HCT116 (cell line): Measurements from ENCODE around the gene MEF2D. TPM values are rescaled to one million over a fixed set of nuclear protein-coding genes. Genes with fewer than 3 reads are reported as not detected.

Experiments used
- ATAC-seq: fragments of 200-7000 bp; cut with Tn5 transposase; 2 replicates; pipeline ENCODE4 v1.9.1; 2020; ENCODE audit warnings: mild to moderate bottlenecking, moderate library complexity
- BruUV-seq: library from RNA; stranded (reverse); fragments of 400-500 nt; replicated peaks from 2 replicates; lab custom pipeline; 2021; lab: Mats Ljungman, UMichigan
- CTCF ChIA-PET: fragments of 300-600 bp; sonication (Branson Sonifier 250); formaldehyde crosslinking; loops from one replicate; lab custom pipeline; 2021; ENCODE audit warnings: antibody characterized with exemption; lab: Charles Lee
- POLR2A ChIA-PET: fragments of 300-600, 350-600 bp; sonication (Branson Sonifier 250); formaldehyde crosslinking; loops from one replicate; lab custom pipeline; 2021; ENCODE audit warnings: antibody characterized with exemption; lab: Charles Lee
- RAD21 ChIA-PET, 2 experiments: fragments of 300-600 bp; sonication (Branson Sonifier 250); formaldehyde crosslinking; loops; one replicate each; lab custom pipeline; 2023; ENCODE audit warnings: low total read pairs in 2 of 2; ENCODE audit not compliant: uncharacterized antibody in 2 of 2, unreplicated experiment in 2 of 2, low non-redundant PET in 1 of 2; lab: Charles Lee
- DNase-seq: peaks from one replicate; pipeline ENCODE4 v3.0.0-alpha.2; 2010; ENCODE audit warnings: low read depth, low spot score
- H2AFZ ChIP-seq: fragments of 200-600 bp; shearing (Covaris generic), sonication (generic); 2 replicates; pipeline ENCODE4 v1.6.1; 2017; ENCODE audit warnings: low read depth, mixed run types, mixed read lengths, antibody characterized with exemption, low read length; ENCODE audit not compliant: poor library complexity, severe bottlenecking
- H3K27ac ChIP-seq: 2 replicates; pipeline ENCODE4 v1.5.1; 2012; ENCODE audit warnings: low read depth, low read length
- H3K27me3 ChIP-seq: fragments of 200-600 bp; sonication (generic); 2 replicates; pipeline ENCODE4 v1.6.1; 2016; ENCODE audit warnings: mixed run types, low read length, mixed read lengths; ENCODE audit not compliant: insufficient read depth
- H3K36me3 ChIP-seq, 2 experiments: fragments of 200-500 bp in 1 of 2; fragments of 200-600 bp in 1 of 2; sonication (Bioruptor generic) in 1 of 2; sonication (generic) in 1 of 2; 2 replicates each; pipeline versions ENCODE4 v1.5.1 to v1.6.1; 2014 to 2016; ENCODE audit warnings: low read length in 2 of 2, inconsistent platforms in 1 of 2, mixed read lengths in 1 of 2, mixed run types in 1 of 2; ENCODE audit not compliant: insufficient read depth in 2 of 2, control insufficient read depth in 1 of 2
- H3K4me1 ChIP-seq, 2 experiments: fragments of 200-600 bp in 1 of 2; sonication (generic) in 1 of 2; 2 replicates each; pipeline versions ENCODE4 v1.5.1 to v1.6.1; 2012 to 2017; ENCODE audit warnings: low read length in 2 of 2, inconsistent platforms in 1 of 2, mild to moderate bottlenecking in 1 of 2, mixed read lengths in 1 of 2, mixed run types in 1 of 2, moderate library complexity in 1 of 2; ENCODE audit not compliant: insufficient read depth in 2 of 2, control insufficient read depth in 1 of 2
- H3K4me2 ChIP-seq: fragments of 200-600 bp; sonication (generic); 2 replicates; pipeline ENCODE4 v1.6.1; 2017; ENCODE audit warnings: mixed run types, low read length, mixed read lengths
- H3K4me3 ChIP-seq, 2 experiments: fragments of 200-600 bp in 1 of 2; sonication (generic) in 1 of 2; replicated peaks in 1 of 2; 2 replicates each; pipeline ENCODE4 v1.5.1; 2011 to 2016; ENCODE audit warnings: low read length in 2 of 2, control low read depth in 1 of 2, low read depth in 1 of 2, mild to moderate bottlenecking in 1 of 2, mixed read lengths in 1 of 2, mixed run types in 1 of 2
- H3K79me2 ChIP-seq: fragments of 200-600 bp; sonication (generic); 2 replicates; pipeline ENCODE4 v1.6.1; 2017; ENCODE audit warnings: mild to moderate bottlenecking, mixed run types, low read length, moderate library complexity, mixed read lengths; ENCODE audit not compliant: insufficient read depth
- H3K9ac ChIP-seq: fragments of 200-600 bp; sonication (generic); 2 replicates; pipeline ENCODE4 v1.6.1; 2016; ENCODE audit warnings: low read length, mixed read lengths
- H3K9me2 ChIP-seq: fragments of 200-600 bp; sonication (generic), shearing (Covaris generic); 2 replicates; pipeline ENCODE4 v1.6.1; 2017; ENCODE audit warnings: mixed run types, mild to moderate bottlenecking, moderate library complexity; ENCODE audit not compliant: insufficient read depth
- H3K9me3 ChIP-seq, 2 experiments: fragments of 200-500 bp in 1 of 2; fragments of 200-600 bp in 1 of 2; sonication (Bioruptor generic) in 1 of 2; sonication (generic) in 1 of 2; 2 replicates each; pipeline ENCODE4 v1.6.1; 2014 to 2017; ENCODE audit warnings: low read length in 2 of 2, mixed read lengths in 2 of 2, inconsistent platforms in 1 of 2, low read depth in 1 of 2, mild to moderate bottlenecking in 1 of 2, mixed run types in 1 of 2, moderate library complexity in 1 of 2; ENCODE audit not compliant: control insufficient read depth in 1 of 2, insufficient read depth in 1 of 2
- H4K20me1 ChIP-seq: fragments of 200-600 bp; sonication (generic), shearing (Covaris generic); 2 replicates; pipeline ENCODE4 v1.6.1; 2017; ENCODE audit warnings: mixed run types, mild to moderate bottlenecking, moderate library complexity; ENCODE audit not compliant: insufficient read depth
- CBX3 ChIP-seq: IDR thresholded peaks from 2 replicates; pipeline ENCODE4 v1.6.1; 2012; ENCODE audit warnings: low read depth
- CTCF ChIP-seq, 3 experiments: fragments of 200-600 bp in 1 of 3; sonication (generic) in 1 of 3; IDR thresholded peaks in 2 of 3; conservative IDR thresholded peaks in 1 of 3; 2 replicates each; pipeline ENCODE4 v1.5.1; 2012 to 2017; ENCODE audit warnings: low read depth in 2 of 3, low read length in 2 of 3, antibody characterized with exemption in 1 of 3, borderline replicate concordance in 1 of 3, control low read depth in 1 of 3, mild to moderate bottlenecking in 1 of 3, mixed read lengths in 1 of 3, mixed run types in 1 of 3, moderate library complexity in 1 of 3; ENCODE audit not compliant: insufficient read depth in 1 of 3
- EGR1 ChIP-seq: IDR thresholded peaks from 2 replicates; pipeline ENCODE4 v1.6.1; 2012; ENCODE audit warnings: low read depth
- ELF1 ChIP-seq: IDR thresholded peaks from 2 replicates; pipeline ENCODE4 v1.6.1; 2012; ENCODE audit warnings: low read depth, borderline replicate concordance
- FOSL1 ChIP-seq: IDR thresholded peaks from 2 replicates; pipeline ENCODE4 v1.6.1; 2012; ENCODE audit warnings: low read depth
- JUND ChIP-seq: IDR thresholded peaks from 2 replicates; pipeline ENCODE4 v1.6.1; 2012
- RAD21 ChIP-seq: IDR thresholded peaks from 2 replicates; pipeline ENCODE4 v1.6.1; 2012; ENCODE audit warnings: low read depth, mild to moderate bottlenecking
- SP1 ChIP-seq: IDR thresholded peaks from 2 replicates; pipeline ENCODE4 v1.6.1; 2012; ENCODE audit warnings: low read depth
- TCF7L2 ChIP-seq: IDR thresholded peaks from 2 replicates; pipeline ENCODE4 v1.7.0; 2011; ENCODE audit warnings: borderline replicate concordance, inconsistent platforms; ENCODE audit not compliant: insufficient read depth, insufficient read length; ENCODE audit errors: extremely low read depth
- ZBTB33 ChIP-seq: IDR thresholded peaks from 2 replicates; pipeline ENCODE4 v1.6.1; 2011; ENCODE audit warnings: mild to moderate bottlenecking, low read length, moderate library complexity; ENCODE audit not compliant: insufficient replicate concordance; ENCODE audit errors: extremely low read depth
- ZFX ChIP-seq: fragments of 450-650 bp; IDR thresholded peaks from 2 replicates; pipeline ENCODE4 v1.6.1; 2017
- intact Hi-C: fragments of 100-400 bp; cut with micrococcal nuclease; formaldehyde crosslinking; loops from 2 replicates; pipeline ENCODE4 v1.10.0; 2022
- total RNA-seq: library from RNA; stranded (reverse); gene quantifications from one replicate; pipeline ENCODE4 v1.2.1, GENCODE V29; 2021; ENCODE audit not compliant: unreplicated experiment
- TF ChIP-seq, protein P1 (sequence below): IDR thresholded peaks from 2 replicates; pipeline ENCODE4 v1.6.1; 2012

Gene MEF2D
- total RNA-seq, 1 experiment from 2014 or later, result 44.2 TPM

- no TSS peak for BruUV-seq
- H4K20me1 ChIP-seq, result no peaks in the 10 kb centered on the region
- no peaks in the 10 kb centered on the region for H3K27me3 ChIP-seq
- H3K4me1 ChIP-seq, result peaks cover 0 to 3% of the 10 kb centered on the region in 2 experiments; a peak in 2 of 4 replicates
- CTCF ChIA-PET, result interaction anchor here (1.4 kb wide), 1 partner anchor 54 kb away, joined by 5 read pairs; no protein-coding TSS in a partner anchor
- H3K4me2 ChIP-seq, result no peak overlapping the region
- intact Hi-C loops, result loop anchor here (10.0 kb wide), 1 partner anchor 295 kb away; no protein-coding TSS in a partner anchor
- no peak overlapping the region for H3K9ac ChIP-seq
- no peaks in the 10 kb centered on the region for H3K36me3 ChIP-seq
- ATAC-seq, result no peak
- no peak overlapping the region for H2AFZ ChIP-seq
- H3K4me3 ChIP-seq, result no peak overlapping the region
- H3K9me3 ChIP-seq, result no peaks in the 10 kb centered on the region
- no peak overlapping the region for H3K27ac ChIP-seq
- TF ChIP-seq JUND (no peak), ZBTB33 (no peak)
- H3K9me2 ChIP-seq, result no peaks in the 10 kb centered on the region
- no peak for DNase-seq
- no peaks in the 10 kb centered on the region for H3K79me2 ChIP-seq
- RAD21 ChIA-PET, result interaction anchor here in 1 of 2 experiments (0.6 kb wide), 1 partner anchor 54 kb away, joined by 3 read pairs; no protein-coding TSS in a partner anchor
- POLR2A ChIA-PET, result no interaction called here
Observed at GRCh38 chr1:156439777-156440183, 60.8 kb downstream of the MEF2D start.

- H3K4me3 ChIP-seq, result no peak overlapping the region
- RAD21 ChIA-PET, result no interaction called here
- H3K4me1 ChIP-seq, result no peaks in the 10 kb centered on the region; a peak in 1 of 4 replicates
- H3K27ac ChIP-seq, result no peak overlapping the region
- intact Hi-C loops, result no loop called here
- no peak for ATAC-seq
- no peak overlapping the region for H2AFZ ChIP-seq
- no peaks in the 10 kb centered on the region for H3K27me3 ChIP-seq
- POLR2A ChIA-PET, result no interaction called here
- no peaks in the 10 kb centered on the region for H3K79me2 ChIP-seq
- H3K9me3 ChIP-seq, result no peaks in the 10 kb centered on the region
- DNase-seq, result no peak
- H3K9ac ChIP-seq, result no peak overlapping the region
- H3K4me2 ChIP-seq, result no peak overlapping the region
- CTCF ChIA-PET, result interaction anchor here (1.4 kb wide), 1 partner anchor 53 kb away, joined by 5 read pairs; no protein-coding TSS in a partner anchor
- TF ChIP-seq ZFX (no peak), TCF7L2 (no peak), CBX3 (no peak), FOSL1 (no peak), SP1 (no peak), RAD21 (no peak), CTCF (IDR thresholded peaks at IDR 0.05 in 2 of 3, conservative IDR thresholded peaks at IDR 0.05 in 1 of 3; ENCODE audit: borderline replicate concordance in 1 of 3, insufficient read depth in 1 of 3, low read depth in 2 of 3, low read length in 2 of 3) (no peak), ELF1 (no peak), EGR1 (no peak)
- TF ChIP-seq, protein P1, sequence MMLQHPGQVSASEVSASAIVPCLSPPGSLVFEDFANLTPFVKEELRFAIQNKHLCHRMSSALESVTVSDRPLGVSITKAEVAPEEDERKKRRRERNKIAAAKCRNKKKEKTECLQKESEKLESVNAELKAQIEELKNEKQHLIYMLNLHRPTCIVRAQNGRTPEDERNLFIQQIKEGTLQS, result no peak
- H3K9me2 ChIP-seq, result no peaks in the 10 kb centered on the region
- BruUV-seq, result no TSS peak
- no peaks in the 10 kb centered on the region for H3K36me3 ChIP-seq
- no peaks in the 10 kb centered on the region for H4K20me1 ChIP-seq
Observed at GRCh38 chr1:156439036-156439776, 61.4 kb downstream of the MEF2D start.
